DMS 273 (cell line): ENCODE data around the gene PSME4.
"Not testable (repeated sequence)": the region's sequence is repeated elsewhere in the genome, so short reads cannot be mapped to it uniquely, and the experiment has no call there.

Experiments
- DNase-seq: peaks from one replicate; lab custom pipeline; 2025; ENCODE audit not compliant: unreplicated experiment; lab: John Stamatoyannopoulos, UW

PSME4 gene

DNA sequence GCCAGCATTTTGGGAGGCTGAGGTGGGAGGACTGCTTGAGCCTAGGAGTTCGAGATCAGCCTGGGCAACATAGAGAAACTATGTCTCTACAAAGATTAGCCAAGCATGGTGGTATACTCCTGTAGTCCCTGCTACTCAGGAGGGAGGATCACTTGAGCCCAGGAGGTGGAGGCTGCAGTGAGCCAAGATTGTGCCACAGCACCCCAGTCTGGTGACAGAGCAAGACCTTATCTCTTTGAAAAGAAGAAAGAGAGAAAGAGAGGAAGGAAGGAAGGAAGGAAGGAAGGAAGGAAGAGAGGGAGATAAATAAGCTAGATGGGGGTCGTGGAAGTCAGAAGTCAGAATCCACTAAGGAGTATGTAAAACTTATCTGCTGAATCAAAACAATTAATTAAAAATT, 127.2 kb downstream of the PSME4 start:
- peak; percentile 9 for DNase-seq

- no peak for DNase-seq
Measured at GRCh38 chr2:53842891-53843290, 127.9 kb downstream of the PSME4 start.

- DNase-seq: not testable (repeated sequence)
Measured at GRCh38 chr2:53841651-53842050, 129.1 kb downstream of the PSME4 start.

GRCh38 chr2:53840580-53840979, 130.2 kb downstream of the PSME4 start:
- no peak for DNase-seq

GRCh38 chr2:53829980-53830290, 140.9 kb downstream of the PSME4 start:
- DNase-seq: not testable (repeated sequence)

GRCh38 chr2:53829273-53829979, 141.4 kb downstream of the PSME4 start:
- peak; percentile 32 for DNase-seq

DNA sequence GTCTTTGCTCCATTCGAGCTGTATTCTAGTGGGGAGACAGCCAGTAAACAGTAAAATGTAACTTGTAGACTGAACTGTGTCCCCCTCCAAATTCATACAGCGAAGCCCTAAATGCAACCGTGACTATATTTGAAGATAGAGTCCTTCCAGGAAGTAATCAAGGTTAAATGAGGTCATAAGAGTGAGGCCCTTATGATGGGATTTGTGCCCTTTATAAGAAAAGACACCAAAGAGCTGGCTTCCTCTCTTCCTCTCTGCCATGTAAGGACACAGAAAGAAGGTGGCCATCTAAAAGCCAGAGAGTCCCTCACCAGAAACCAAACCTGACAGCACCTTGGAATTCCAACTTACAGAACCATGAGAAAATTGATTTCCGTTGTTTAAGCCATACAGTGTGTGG, 142.5 kb downstream of the PSME4 start:
- DNase-seq: no peak

GRCh38 chr2:53827398-53828175, 143.2 kb downstream of the PSME4 start:
- peak; percentile 11 for DNase-seq

GRCh38 chr2:53826587-53827397, 144.0 kb downstream of the PSME4 start:
- no peak for DNase-seq

GRCh38 chr2:53826030-53826410, 144.8 kb downstream of the PSME4 start:
- DNase-seq: no peak

DNA sequence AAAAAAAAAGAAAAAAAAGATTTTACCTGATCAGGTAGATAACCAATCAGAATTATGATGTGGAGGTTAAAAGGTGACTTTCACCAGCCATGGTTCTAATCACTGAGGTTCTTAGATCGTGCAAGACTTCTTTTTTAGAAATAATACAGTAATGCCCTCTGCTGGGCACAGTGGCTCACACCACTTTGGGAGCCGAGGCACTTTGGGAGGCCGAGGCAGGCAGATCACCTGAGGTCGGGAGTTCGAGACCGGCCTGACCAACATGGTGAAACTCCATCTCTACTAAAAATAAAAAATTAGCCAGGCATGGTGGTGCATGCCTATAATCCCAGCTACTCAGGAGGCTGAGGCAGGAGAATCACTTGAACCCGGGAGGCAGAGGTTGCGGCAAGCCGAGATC, 147.2 kb downstream of the PSME4 start:
- peak; percentile 56 for DNase-seq

- no peak for DNase-seq
Measured at GRCh38 chr2:53821810-53822209, 149.0 kb downstream of the PSME4 start.

DNA sequence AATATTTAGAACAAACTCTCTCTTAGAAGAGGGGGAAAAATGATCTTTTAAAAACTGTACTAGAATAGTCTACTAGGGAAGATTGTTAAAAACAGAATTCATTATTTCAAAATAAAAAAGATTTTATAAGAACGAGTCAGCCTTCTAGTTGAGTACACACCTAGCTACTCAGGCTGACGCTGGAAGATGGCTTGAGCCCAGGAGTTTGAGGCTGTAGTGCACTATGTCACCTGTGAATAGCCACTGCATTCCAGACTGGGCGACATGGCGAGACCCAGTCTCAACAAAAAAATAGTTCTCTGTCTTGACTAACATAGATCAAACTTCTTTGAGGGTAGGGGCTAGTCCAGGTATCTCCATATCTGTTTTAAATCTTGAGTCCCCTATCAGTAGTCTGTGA, 150.1 kb downstream of the PSME4 start:
- DNase-seq: no peak

DNA sequence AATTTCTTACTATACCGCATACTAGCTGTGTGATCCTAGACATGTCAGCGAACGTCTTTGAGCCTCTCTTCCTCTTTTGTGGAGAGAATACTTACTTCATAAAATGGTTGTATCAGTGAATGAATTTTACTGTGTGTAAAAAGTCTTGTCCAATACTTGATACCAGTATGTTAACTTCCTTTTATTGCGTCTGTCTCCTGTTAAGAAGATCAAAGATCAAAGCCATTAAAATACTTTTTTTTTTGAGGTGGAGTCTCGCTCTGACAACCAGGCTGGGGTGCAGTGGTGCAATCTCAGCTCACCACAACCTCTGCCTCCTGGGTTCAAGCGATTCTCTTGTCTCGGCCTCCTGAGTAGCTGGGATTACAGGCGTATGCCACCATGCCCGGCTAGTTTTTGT, 150.7 kb downstream of the PSME4 start:
- no peak for DNase-seq

- DNase-seq: no peak
Measured at GRCh38 chr2:53819634-53820033, 151.2 kb downstream of the PSME4 start.

DNA sequence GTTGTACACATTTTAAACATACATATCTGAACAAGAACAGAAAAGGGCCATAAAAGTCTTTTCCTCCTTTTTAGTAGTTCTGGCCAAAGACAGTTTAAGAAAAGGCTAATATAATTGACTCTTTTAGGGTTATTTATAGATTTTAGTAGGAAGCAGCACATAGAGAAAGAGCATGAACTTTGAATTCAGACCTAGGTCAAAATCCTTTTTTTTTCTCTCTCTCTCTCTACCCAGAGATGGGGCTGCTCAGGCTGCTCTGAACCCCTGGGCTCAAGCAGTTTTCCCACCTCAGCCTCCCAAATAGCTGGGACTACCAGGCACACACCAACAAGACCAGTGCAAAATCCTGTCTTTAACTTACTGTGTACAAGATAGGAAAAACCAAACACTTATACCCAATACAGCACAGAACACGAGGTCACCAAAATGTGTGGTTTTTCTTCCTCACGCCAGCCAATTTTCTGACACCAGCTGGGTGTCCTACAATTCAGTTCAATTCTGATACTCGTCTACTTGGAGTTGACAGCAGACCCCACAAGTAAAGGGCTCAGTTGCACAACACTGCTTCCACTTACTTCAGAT, 151.8 kb downstream of the PSME4 start:
- DNase-seq: no peak
